Naive thymus-derived CD8-positive, alpha-beta T cell (primary cell): ENCODE measurements around the gene CGREF1. TPM values are rescaled to one million over a fixed set of nuclear protein-coding genes. Genes with fewer than 3 reads are reported as not detected.

Experiments used
- ATAC-seq, 2 donors: fragments of 150-1000 bp; cut with Tn5 transposase in 1 of 2; sonication (Bioruptor Pico), chemical (Tn5 transposase) in 1 of 2; 1 replicate in 1 of 2; 2 replicates in 1 of 2; pipeline ENCODE4 v1.10.0; 2021; ENCODE audit warnings: mild to moderate bottlenecking in 2 of 2, moderate library complexity in 2 of 2
- POLR2A ChIA-PET: fragments of 350-600 bp; sonication (Branson Sonifier 250); formaldehyde crosslinking; loops from one replicate; lab custom pipeline; 2021; ENCODE audit warnings: antibody characterized with exemption; lab: Charles Lee
- DNase-seq, 10 donors: peaks; one replicate each; pipeline versions ENCODE4 v3.0.0 to v3.0.0-alpha.2; 2020 to 2022
- H3K27ac Mint-ChIP-seq, 10 donors: one replicate each; pipeline ENCODE4 v1.8.0; 2020 to 2022; ENCODE audit warnings: mild to moderate bottlenecking in 10 of 10, mixed read lengths in 10 of 10, moderate library complexity in 4 of 10, inconsistent platforms in 1 of 10
- H3K27me3 Mint-ChIP-seq, 5 donors: one replicate each; pipeline ENCODE4 v1.8.0; 2021 to 2022; ENCODE audit warnings: mixed read lengths in 5 of 5
- H3K36me3 Mint-ChIP-seq, 3 donors: one replicate each; pipeline ENCODE4 v1.8.0; 2020 to 2022; ENCODE audit warnings: mixed read lengths in 3 of 3, mild to moderate bottlenecking in 2 of 3, inconsistent platforms in 1 of 3
- H3K4me1 Mint-ChIP-seq, 4 donors: one replicate each; pipeline ENCODE4 v1.8.0; 2021 to 2022; ENCODE audit warnings: mixed read lengths in 4 of 4
- H3K4me3 Mint-ChIP-seq, 10 donors: one replicate each; pipeline ENCODE4 v1.8.0; 2020 to 2022; ENCODE audit warnings: mild to moderate bottlenecking in 10 of 10, mixed read lengths in 10 of 10, moderate library complexity in 6 of 10, inconsistent platforms in 1 of 10
- H3K9me3 Mint-ChIP-seq, 9 donors: one replicate each; pipeline ENCODE4 v1.8.0; 2020 to 2022; ENCODE audit warnings: mixed read lengths in 9 of 9, mild to moderate bottlenecking in 3 of 9, inconsistent platforms in 1 of 9, moderate library complexity in 1 of 9
- polyA plus RNA-seq, 3 donors: library from polyadenylated mRNA; unstranded; fragments of 300-500 nt; fragmentation: Illumina TruSeq; gene quantifications; one replicate each; pipeline ENCODE4 v1.2.3, GENCODE V29; 2021
- total RNA-seq, 8 experiments: library from RNA in 2 of 8; stranded (reverse) in 2 of 8; gene quantifications; one replicate each; pipeline ENCODE4 v1.2.3 and lab custom pipeline; 2021 to 2026

Gene CGREF1
- total and polyA plus RNA-seq, 5 experiments from 2014 or later, result 0.22 to 0.69 (median 0.40) TPM

GRCh38 chr2:27150639-27151230 lies 31.8 kb upstream of the CGREF1 start:
- Mint-ChIP-seq H3K9me3 (no peaks in the 10 kb centered on the region), H3K27ac (no peak overlapping the region), H3K4me1 (peaks cover 0 to 2% (median 0%) of the 10 kb centered on the region in 4 donors), H3K27me3 (peaks cover 0 to 14% (median 10%) of the 10 kb centered on the region in 5 donors), H3K36me3 (no peaks in the 10 kb centered on the region), H3K4me3 (no peak overlapping the region)
- POLR2A ChIA-PET, result no interaction called here
- DNase-seq (no peak), ATAC-seq (no peak)

- H3K27ac Mint-ChIP-seq, result no peak overlapping the region
- H3K9me3 Mint-ChIP-seq, result no peaks in the 10 kb centered on the region
- no peak overlapping the region for H3K4me3 Mint-ChIP-seq
- peaks cover 0 to 2% (median 0%) of the 10 kb centered on the region in 4 donors for H3K4me1 Mint-ChIP-seq
- ATAC-seq, result no peak
- no peak for DNase-seq
- POLR2A ChIA-PET, result no interaction called here
- H3K27me3 Mint-ChIP-seq, result peaks cover 0 to 17% (median 11%) of the 10 kb centered on the region in 5 donors
- H3K36me3 Mint-ChIP-seq, result no peaks in the 10 kb centered on the region
Measured at GRCh38 chr2:27149570-27150405, 30.9 kb upstream of the CGREF1 start.

- Mint-ChIP-seq H3K27ac (no peak within 1 kb of the TSS), H3K27me3 (peaks cover 0 to 17% (median 11%) of the 10 kb centered on the region in 5 donors), H3K9me3 (no peaks in the 10 kb centered on the region), H3K4me1 (peaks cover 0 to 2% (median 0%) of the 10 kb centered on the region in 4 donors), H3K4me3 (no peak within 1 kb of the TSS), H3K36me3 (no peaks in the 10 kb centered on the region)
- POLR2A ChIA-PET, result no interaction called here
- ATAC-seq (no peak), DNase-seq (no peak)
Measured at GRCh38 chr2:27148801-27149439, 30.0 kb upstream of the CGREF1 start, which contains the start of gene TCF23. Gene TCF23 (plus strand): TSS chr2:27149004. CDS start chr2:27149134, 130 bp downstream.

- H3K27ac Mint-ChIP-seq, result no peak overlapping the region
- H3K36me3 Mint-ChIP-seq, result peaks cover 0 to 5% (median 0%) of the 10 kb centered on the region in 3 donors
- peaks cover 0 to 19% (median 11%) of the 10 kb centered on the region in 5 donors for H3K27me3 Mint-ChIP-seq
- H3K9me3 Mint-ChIP-seq, result peaks cover 0 to 2% (median 0%) of the 10 kb centered on the region in 9 donors
- ATAC-seq (no peak), DNase-seq (no peak)
- H3K4me3 Mint-ChIP-seq, result no peak overlapping the region
- H3K4me1 Mint-ChIP-seq, result peaks cover 0 to 2% (median 0%) of the 10 kb centered on the region in 4 donors
- POLR2A ChIA-PET, result no interaction called here
Measured at GRCh38 chr2:27147935-27148334, 29.0 kb upstream of the CGREF1 start.

GRCh38 chr2:27145682-27146081 lies 26.8 kb upstream of the CGREF1 start:
- Mint-ChIP-seq H3K9me3 (peaks cover 0 to 4% (median 0%) of the 10 kb centered on the region in 9 donors), H3K36me3 (peaks cover 0 to 5% (median 0%) of the 10 kb centered on the region in 3 donors), H3K27ac (no peak overlapping the region), H3K27me3 (peaks cover 0 to 19% (median 11%) of the 10 kb centered on the region in 5 donors), H3K4me1 (peaks cover 0 to 2% (median 0%) of the 10 kb centered on the region in 4 donors), H3K4me3 (no peak overlapping the region)
- no peak for ATAC-seq
- no peak for DNase-seq
- POLR2A ChIA-PET, result no interaction called here

GRCh38 chr2:27143285-27143684 lies 24.4 kb upstream of the CGREF1 start:
- H3K4me3 Mint-ChIP-seq, result no peak overlapping the region

GRCh38 chr2:27139310-27139709 lies 20.4 kb upstream of the CGREF1 start, which contains the start of gene PRR30:
Gene PRR30 (minus strand): TSS chr2:27139410. CDS start chr2:27138329, 1,081 bp downstream.
- peaks cover 0 to 5% (median 1%) of the 10 kb centered on the region in 3 donors for H3K36me3 Mint-ChIP-seq
- H3K27me3 Mint-ChIP-seq, result peaks cover 0 to 3% (median 0%) of the 10 kb centered on the region in 5 donors
- peaks cover 2 to 5% (median 4%) of the 10 kb centered on the region in 4 donors for H3K4me1 Mint-ChIP-seq
- POLR2A ChIA-PET, result no interaction called here
- no peak for ATAC-seq
- H3K9me3 Mint-ChIP-seq, result peaks cover 0 to 4% (median 0%) of the 10 kb centered on the region in 9 donors
- no peak for DNase-seq
- no peak within 1 kb of the TSS for H3K27ac Mint-ChIP-seq
- H3K4me3 Mint-ChIP-seq, result peak within 1 kb of the TSS in 1 of 10 donors; percentile 50

More at GRCh38 chr2:27143285-27143684, 24.4 kb upstream of the CGREF1 start:
- no peak for DNase-seq
- Mint-ChIP-seq H3K36me3 (peaks cover 0 to 5% (median 0%) of the 10 kb centered on the region in 3 donors), H3K27me3 (peaks cover 0 to 18% (median 7%) of the 10 kb centered on the region in 5 donors), H3K27ac (no peak overlapping the region), H3K4me1 (peaks cover 0 to under 1% (median 0%) of the 10 kb centered on the region in 4 donors), H3K9me3 (peaks cover 0 to 4% (median 0%) of the 10 kb centered on the region in 9 donors)
- no peak for ATAC-seq
- POLR2A ChIA-PET, result no interaction called here

GRCh38 chr2:27138111-27138510 lies 19.2 kb upstream of the CGREF1 start:
- H3K4me1 Mint-ChIP-seq, result peaks cover 9 to 14% (median 12%) of the 10 kb centered on the region in 4 donors
- H3K36me3 Mint-ChIP-seq, result peaks cover 0 to 1% (median 0%) of the 10 kb centered on the region in 3 donors
- DNase-seq (no peak), ATAC-seq (no peak)
- peak overlapping the region in 2 of 10 donors; percentile 25 to 70 for H3K27ac Mint-ChIP-seq
- POLR2A ChIA-PET, result no interaction called here
- H3K4me3 Mint-ChIP-seq, result peak overlapping the region in 1 of 10 donors; percentile 50
- peaks cover 0 to 3% (median 0%) of the 10 kb centered on the region in 5 donors for H3K27me3 Mint-ChIP-seq
- H3K9me3 Mint-ChIP-seq, result peaks cover 0 to 4% (median 0%) of the 10 kb centered on the region in 9 donors

GRCh38 chr2:27137322-27137935 lies 18.5 kb upstream of the CGREF1 start:
- Mint-ChIP-seq H3K27ac (peak overlapping the region in 1 of 10 donors; percentile 9), H3K36me3 (peaks cover 0 to 5% (median 1%) of the 10 kb centered on the region in 3 donors), H3K4me1 (peaks cover 15 to 21% (median 19%) of the 10 kb centered on the region in 4 donors), H3K4me3 (no peak overlapping the region), H3K9me3 (peaks cover 0 to 2% (median 0%) of the 10 kb centered on the region in 9 donors), H3K27me3 (no peaks in the 10 kb centered on the region)
- POLR2A ChIA-PET, result interaction anchor here (0.7 kb wide), 1 partner anchor 14 kb away, joined by 3 read pairs; the partner anchor contains the start of gene ABHD1
- ATAC-seq, result no peak
- no peak for DNase-seq

- Mint-ChIP-seq H3K4me1 (peaks cover 15 to 21% (median 20%) of the 10 kb centered on the region in 4 donors), H3K4me3 (peak overlapping the region in 1 of 10 donors; percentile 4), H3K36me3 (peaks cover 0 to 11% (median 1%) of the 10 kb centered on the region in 3 donors), H3K9me3 (peaks cover 0 to 2% (median 0%) of the 10 kb centered on the region in 9 donors), H3K27ac (peak overlapping the region in 2 of 10 donors; percentile 9 to 27), H3K27me3 (no peaks in the 10 kb centered on the region)
- DNase-seq (no peak), ATAC-seq (no peak)
- POLR2A ChIA-PET, result interaction anchor here (0.7 to 1.3 kb wide), 2 partner anchors 13 to 103 kb away, joined by 3 to 4 read pairs; partner anchors contain the start of gene ABHD1
Measured at GRCh38 chr2:27136751-27137150, 17.8 kb upstream of the CGREF1 start.

GRCh38 chr2:27135478-27135955 lies 16.6 kb upstream of the CGREF1 start:
- H3K4me1 Mint-ChIP-seq, result peaks cover 16 to 29% (median 23%) of the 10 kb centered on the region in 4 donors
- H3K27me3 Mint-ChIP-seq, result no peaks in the 10 kb centered on the region
- peaks cover 0 to 21% (median 1%) of the 10 kb centered on the region in 3 donors for H3K36me3 Mint-ChIP-seq
- POLR2A ChIA-PET, result interaction anchor here (0.6 to 5.0 kb wide), 4 partner anchors 12 to 1260 kb away, joined by 3 to 55 read pairs (median 6); partner anchors contain the start of genes ABHD1 and OST4
- peaks cover 0 to 2% (median 0%) of the 10 kb centered on the region in 9 donors for H3K9me3 Mint-ChIP-seq
- H3K4me3 Mint-ChIP-seq, result peak overlapping the region; percentile 65 to 98 (median 95)
- DNase-seq, result no peak
- no peak for ATAC-seq
- H3K27ac Mint-ChIP-seq, result peak overlapping the region in 9 of 10 donors; percentile 31 to 98 (median 81)
